WTC11 (cell line): ENCODE results near the gene TSC22D4. TPM values are rescaled to one million over a fixed set of nuclear protein-coding genes. Genes with fewer than 3 reads are reported as not detected.
"Not testable (repeated sequence)": the region's sequence is repeated elsewhere in the genome, so short reads cannot be mapped to it uniquely, and the experiment has no call there.

Experiments
- ATAC-seq: fragments of 200-7000 bp; cut with Tn5 transposase; 2 replicates; pipeline ENCODE4 v1.10.0; 2021; ENCODE audit warnings: mild to moderate bottlenecking, moderate library complexity
- CTCF ChIA-PET: fragments of 300-600 bp; sonication (Branson Sonifier 250); formaldehyde crosslinking; loops from one replicate; lab custom pipeline; 2021; ENCODE audit warnings: antibody characterized with exemption; lab: Charles Lee
- POLR2A ChIA-PET: fragments of 350-600 bp; sonication (Branson Sonifier 250); formaldehyde crosslinking; loops from one replicate; lab custom pipeline; 2021; ENCODE audit warnings: antibody characterized with exemption; lab: Charles Lee
- DNase-seq: peaks from one replicate; pipeline ENCODE4 v3.0.0; 2021; ENCODE audit warnings: low spot score
- H3K27ac Mint-ChIP-seq: 2 replicates; pipeline ENCODE4 v1.8.0; 2021; ENCODE audit warnings: mixed read lengths
- H3K27me3 Mint-ChIP-seq: 2 replicates; pipeline ENCODE4 v1.8.0; 2021; ENCODE audit warnings: low read depth, mild to moderate bottlenecking, moderate library complexity, mixed read lengths
- H3K36me3 Mint-ChIP-seq: 2 replicates; pipeline ENCODE4 v1.8.0; 2021; ENCODE audit warnings: mixed read lengths
- H3K4me1 Mint-ChIP-seq: 2 replicates; pipeline ENCODE4 v1.8.0; 2022; ENCODE audit warnings: mixed read lengths
- H3K4me3 Mint-ChIP-seq: 2 replicates; pipeline ENCODE4 v1.8.0; 2021; ENCODE audit warnings: mild to moderate bottlenecking, moderate library complexity, mixed read lengths
- H3K9me3 Mint-ChIP-seq: 2 replicates; pipeline ENCODE4 v1.8.0; 2021; ENCODE audit warnings: mixed read lengths
- AR ChIP-seq: fragments of 250-450 bp; sonication (Bioruptor Pico); IDR thresholded peaks from 2 replicates; pipeline ENCODE4 v1.9.0; 2021; ENCODE audit warnings: mild to moderate bottlenecking
- ATF6 ChIP-seq: sonication (generic); formaldehyde crosslinking; IDR thresholded peaks from 2 replicates; pipeline ENCODE4 v1.8.1; 2023; ENCODE audit warnings: mild to moderate bottlenecking, missing genetic modification reagents
- CREB1 ChIP-seq: sonication (generic); formaldehyde crosslinking; IDR thresholded peaks from 2 replicates; pipeline ENCODE4 v1.8.0; 2023; ENCODE audit warnings: mild to moderate bottlenecking, missing genetic modification reagents
- E2F1 ChIP-seq: sonication (generic); formaldehyde crosslinking; IDR thresholded peaks from 2 replicates; pipeline ENCODE4 v1.8.0; 2022; ENCODE audit warnings: mild to moderate bottlenecking, missing genetic modification reagents
- E2F4 ChIP-seq: sonication (generic); formaldehyde crosslinking; IDR thresholded peaks from 2 replicates; pipeline ENCODE4 v1.8.1; 2022; ENCODE audit warnings: low read depth, mild to moderate bottlenecking, moderate library complexity, missing genetic modification reagents, borderline replicate concordance
- E2F5 ChIP-seq: sonication (generic); formaldehyde crosslinking; IDR thresholded peaks from 2 replicates; pipeline ENCODE4 v1.8.1; 2022; ENCODE audit warnings: mild to moderate bottlenecking, moderate library complexity, missing genetic modification reagents
- GABPB1 ChIP-seq: sonication (generic); formaldehyde crosslinking; IDR thresholded peaks from 2 replicates; pipeline ENCODE4 v1.8.1; 2023; ENCODE audit warnings: mild to moderate bottlenecking, missing genetic modification reagents
- IRF2 ChIP-seq: sonication (generic); formaldehyde crosslinking; IDR thresholded peaks from 2 replicates; pipeline ENCODE4 v1.8.0; 2022; ENCODE audit warnings: low read depth, missing genetic modification reagents, borderline replicate concordance
- KAT7 ChIP-seq: sonication (generic); formaldehyde crosslinking; IDR thresholded peaks from 2 replicates; pipeline ENCODE4 v1.8.1; 2023; ENCODE audit warnings: missing genetic modification reagents, mild to moderate bottlenecking, borderline replicate concordance
- MXD4 ChIP-seq: fragments of 250-450 bp; sonication (Bioruptor Pico); IDR thresholded peaks from 2 replicates; pipeline ENCODE4 v1.8.0; 2021; ENCODE audit warnings: mild to moderate bottlenecking, moderate library complexity, borderline replicate concordance
- NFATC4 ChIP-seq: fragments of 250-450 bp; sonication (Bioruptor Pico); IDR thresholded peaks from 2 replicates; pipeline ENCODE4 v1.9.0; 2021; ENCODE audit warnings: mild to moderate bottlenecking
- NFE2L1 ChIP-seq: sonication (generic); formaldehyde crosslinking; IDR thresholded peaks from 2 replicates; pipeline ENCODE4 v1.8.1; 2023; ENCODE audit warnings: missing genetic modification reagents
- NR2C2 ChIP-seq: sonication (generic); formaldehyde crosslinking; IDR thresholded peaks from 2 replicates; pipeline ENCODE4 v1.8.0; 2022; ENCODE audit warnings: mild to moderate bottlenecking, missing genetic modification reagents
- OVOL2 ChIP-seq: fragments of 250-450 bp; sonication (Bioruptor Pico); IDR thresholded peaks from 2 replicates; pipeline ENCODE4 v1.9.0; 2021; ENCODE audit warnings: mild to moderate bottlenecking, borderline replicate concordance
- TP53 ChIP-seq: sonication (generic); formaldehyde crosslinking; IDR thresholded peaks from 2 replicates; pipeline ENCODE4 v1.8.1; 2023; ENCODE audit warnings: mild to moderate bottlenecking, missing genetic modification reagents
- ZBTB21 ChIP-seq: sonication (generic); formaldehyde crosslinking; IDR thresholded peaks from 2 replicates; pipeline ENCODE4 v1.8.1; 2023; ENCODE audit warnings: mild to moderate bottlenecking, missing genetic modification reagents, borderline replicate concordance
- ZNF121 ChIP-seq: sonication (generic); formaldehyde crosslinking; IDR thresholded peaks from 2 replicates; pipeline ENCODE4 v1.8.0; 2023; ENCODE audit warnings: missing genetic modification reagents
- ZNF138 ChIP-seq: sonication (generic); formaldehyde crosslinking; conservative IDR thresholded peaks from 2 replicates; pipeline ENCODE4 v1.8.1; 2022; ENCODE audit warnings: mild to moderate bottlenecking, moderate library complexity, missing genetic modification reagents
- ZNF219 ChIP-seq: sonication (generic); formaldehyde crosslinking; IDR thresholded peaks from 2 replicates; pipeline ENCODE4 v1.8.0; 2023; ENCODE audit warnings: missing genetic modification reagents, mild to moderate bottlenecking, borderline replicate concordance
- ZNF232 ChIP-seq: sonication (generic); formaldehyde crosslinking; IDR thresholded peaks from 2 replicates; pipeline ENCODE4 v1.8.0; 2022; ENCODE audit warnings: mild to moderate bottlenecking, missing genetic modification reagents
- ZNF263 ChIP-seq: sonication (generic); formaldehyde crosslinking; IDR thresholded peaks from 2 replicates; pipeline ENCODE4 v1.8.1; 2022; ENCODE audit warnings: low read depth, mild to moderate bottlenecking, moderate library complexity, missing genetic modification reagents
- ZNF416 ChIP-seq: fragments of 250-450 bp; sonication (Bioruptor Pico); IDR thresholded peaks from 2 replicates; pipeline ENCODE4 v1.9.0; 2021; ENCODE audit warnings: mild to moderate bottlenecking, inconsistent platforms
- ZNF671 ChIP-seq: fragments of 250-450 bp; sonication (Bioruptor Pico); IDR thresholded peaks from 2 replicates; pipeline ENCODE4 v1.8.0; 2021; ENCODE audit warnings: mild to moderate bottlenecking
- total RNA-seq: library from RNA; stranded (reverse); gene quantifications from 3 replicates; pipeline ENCODE4 v1.2.3, GENCODE V29; 2021

TSC22D4 gene
- total RNA-seq, 1 experiment from 2014 or later = 34.5 TPM

GRCh38 chr7:100452513-100452912 lies 26.5 kb downstream of the TSC22D4 start (continued):
- TF ChIP-seq AR (no peak), TP53 (CRISPR knock-in tag) (no peak), ZNF671 (CRISPR knock-in tag) (no peak)

GRCh38 chr7:100449190-100449795 lies 29.7 kb downstream of the TSC22D4 start:
- Mint-ChIP-seq H3K4me3 (no peak overlapping the region), H3K9me3 (no peaks in the 10 kb centered on the region), H3K4me1 (peaks cover 4% of the 10 kb centered on the region), H3K36me3 (no peaks in the 10 kb centered on the region), H3K27me3 (no peaks in the 10 kb centered on the region), H3K27ac (peak overlapping the region; percentile 68)
- TF ChIP-seq ZNF232 (no peak), GABPB1 (CRISPR knock-in tag) (peak; percentile 73)
- CTCF ChIA-PET = interaction anchor here (0.7 to 3.1 kb wide), 6 partner anchors 12 to 1074 kb away, joined by 3 to 16 read pairs (median 14); partner anchors contain the start of genes MEPCE, PPP1R35 and ZCWPW1
- POLR2A ChIA-PET = interaction anchor here (2.1 kb wide), 1 partner anchor 20 kb away, joined by 10 read pairs; the partner anchor contains the start of genes MEPCE and ZCWPW1
- ATAC-seq (no peak), DNase-seq (no peak)

- not testable (repeated sequence) for DNase-seq, H3K36me3 Mint-ChIP-seq, H3K27ac Mint-ChIP-seq, H3K4me3 Mint-ChIP-seq, H3K27me3 Mint-ChIP-seq, H3K9me3 Mint-ChIP-seq, ATAC-seq, H3K4me1 Mint-ChIP-seq
- TF ChIP-seq ZNF121 = peak; percentile 44; the same call in 1 of the 2 replicates
- CTCF ChIA-PET = interaction anchor here (0.6 to 6.0 kb wide), 6 partner anchors 8 to 278 kb away, joined by 3 to 46 read pairs (median 4); partner anchors contain the start of gene AGFG2
- POLR2A ChIA-PET = interaction anchor here (0.7 kb wide), 2 partner anchors 16 to 150 kb away, joined by 3 to 4 read pairs; no protein-coding TSS in a partner anchor
Observed at GRCh38 chr7:100447363-100447762, 31.7 kb downstream of the TSC22D4 start.

GRCh38 chr7:100446040-100446439 lies 33.0 kb downstream of the TSC22D4 start:
- H3K27me3 Mint-ChIP-seq = no peaks in the 10 kb centered on the region
- ATAC-seq = no peak
- H3K4me3 Mint-ChIP-seq = no peak overlapping the region
- no peaks in the 10 kb centered on the region for H3K36me3 Mint-ChIP-seq
- H3K9me3 Mint-ChIP-seq = no peaks in the 10 kb centered on the region
- peaks cover 5% of the 10 kb centered on the region for H3K4me1 Mint-ChIP-seq
- CTCF ChIA-PET = interaction anchor here (0.6 to 6.0 kb wide), 9 partner anchors 10 to 280 kb away, joined by 3 to 46 read pairs (median 4); partner anchors contain the start of genes MEPCE and ZCWPW1
- peak overlapping the region; percentile 45; the same call in 1 of the 2 replicates for H3K27ac Mint-ChIP-seq
- POLR2A ChIA-PET = interaction anchor here (0.5 to 3.4 kb wide), 2 partner anchors 17 to 229 kb away, joined by 3 to 25 read pairs; partner anchors contain the start of genes MEPCE and ZCWPW1
- no peak for DNase-seq
- no peak for TF ChIP-seq KAT7 (CRISPR knock-in tag)
- TF ChIP-seq ZNF138 (CRISPR knock-in tag) = no peak
- TF ChIP-seq NR2C2 (CRISPR knock-in tag) = no peak
- no peak for TF ChIP-seq ZNF263 (CRISPR knock-in tag)
- TF ChIP-seq E2F1 (CRISPR knock-in tag) = no peak
- no peak for TF ChIP-seq OVOL2 (CRISPR knock-in tag)
- TF ChIP-seq ATF6 = no peak
- TF ChIP-seq NFE2L1 (CRISPR knock-in tag) = no peak
- TF ChIP-seq CREB1 = no peak
- TF ChIP-seq E2F4 (CRISPR knock-in tag) = no peak
- no peak for TF ChIP-seq ZNF219
- no peak for TF ChIP-seq MXD4
- no peak for TF ChIP-seq E2F5 (CRISPR knock-in tag)
- no peak for TF ChIP-seq ZNF232
- TF ChIP-seq ZNF416 = no peak
- TF ChIP-seq ZBTB21 (CRISPR knock-in tag) = no peak
- no peak for TF ChIP-seq NFATC4 (CRISPR knock-in tag)
- TF ChIP-seq IRF2 (CRISPR knock-in tag) = no peak
